ENCODE data around the gene NARS2.

DNA sequence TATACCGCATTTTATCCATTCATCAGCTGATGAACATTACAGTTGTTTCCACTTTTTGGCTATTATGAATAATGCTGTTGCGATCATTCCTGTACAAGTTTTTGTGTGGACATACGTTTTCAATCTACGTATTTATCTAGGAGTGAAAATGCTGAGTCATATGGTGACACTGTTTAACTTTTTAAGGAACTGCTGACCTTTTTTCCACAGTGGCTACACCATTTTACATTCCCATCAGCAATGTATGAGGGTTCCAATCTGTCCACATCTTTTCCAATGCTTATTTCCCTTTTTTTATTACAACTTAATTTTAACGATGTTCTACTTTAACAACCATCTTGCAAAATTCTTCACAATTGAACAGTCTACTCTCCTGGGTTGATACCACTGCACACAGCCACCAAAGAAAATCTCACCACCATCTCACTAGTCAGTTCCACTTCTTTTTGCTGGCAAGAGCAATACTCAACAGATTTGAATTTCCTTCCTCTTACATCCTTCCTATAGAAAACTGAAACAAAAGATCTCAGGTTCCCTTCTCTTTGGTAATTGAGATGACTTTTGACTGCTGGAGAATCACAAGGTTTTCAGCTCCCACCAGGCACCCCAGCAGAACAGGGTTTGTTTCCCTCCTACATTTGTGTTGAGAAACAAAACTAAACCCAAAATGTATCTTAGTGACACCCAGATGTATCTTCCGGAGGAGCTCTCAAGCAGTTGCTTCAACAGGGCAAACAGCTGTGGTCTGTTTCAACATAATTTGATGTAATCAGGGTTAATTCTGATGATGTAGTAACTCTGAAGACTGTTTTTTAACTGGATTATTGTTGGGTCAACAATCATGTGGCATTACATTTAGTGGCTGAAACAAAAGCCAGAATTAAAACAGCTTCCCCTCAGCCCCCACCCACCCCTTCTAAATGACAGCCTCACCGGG, 150.1 kb downstream of the NARS2 start:
- no peak for TF ChIP-seq CTCF (IDR thresholded peaks at IDR 0.05)
- peak in 2 of 4 donors; percentile 3 to 5 for TF ChIP-seq EP300 (IDR thresholded peaks at IDR 0.05)
- peak in 1 of 4 donors; percentile 22 for TF ChIP-seq POLR2A (IDR thresholded peaks at IDR 0.05)
- peak in 1 of 2 donors; percentile 57 for TF ChIP-seq POLR2AphosphoS5 (IDR thresholded peaks at IDR 0.05)
